Ovary (tissue), 9 donors: Measurements from ENCODE around the gene UBE2G1. TPM values are rescaled to one million over a fixed set of nuclear protein-coding genes. Genes with fewer than 3 reads are reported as not detected.

Experiments used
- DNase-seq, 5 donors: peaks; one replicate each; pipeline ENCODE4 v3.0.0-alpha.2; 2019 to 2020
- H3K27ac ChIP-seq, 2 donors: fragments of 200-600 bp; one replicate each; pipeline versions ENCODE4 v1.5.1 to v1.8.0; 2019 to 2022
- H3K27me3 ChIP-seq: fragments of 200-600 bp; one replicate; pipeline ENCODE4 v1.8.0; 2022
- H3K36me3 ChIP-seq: fragments of 200-600 bp; sonication (generic); one replicate; pipeline ENCODE4 v1.5.1; 2019
- H3K4me1 ChIP-seq: one replicate; pipeline ENCODE4 v1.8.1; 2013; ENCODE audit warnings: mild to moderate bottlenecking, moderate library complexity; ENCODE audit not compliant: insufficient read depth
- H3K4me3 ChIP-seq: fragments of 200-600 bp; sonication (generic); one replicate; pipeline ENCODE4 v1.5.1; 2017
- H3K9me3 ChIP-seq, 2 donors: fragments of 200-600 bp in 1 of 2; sonication (generic) in 1 of 2; one replicate each; pipeline versions ENCODE4 v1.5.1 to v1.8.1; 2013 to 2019; ENCODE audit warnings: mild to moderate bottlenecking in 1 of 2, moderate library complexity in 1 of 2
- CTCF ChIP-seq, 3 donors: fragments of 450-650 bp in 2 of 3; fragments of 200-600 bp in 1 of 3; IDR thresholded peaks; one replicate each; pipeline versions ENCODE4 v1.5.1 to v1.8.0; 2016 to 2022; ENCODE audit warnings: antibody characterized with exemption in 3 of 3, mild to moderate bottlenecking in 1 of 3
- EP300 ChIP-seq: sonication (generic); formaldehyde crosslinking; IDR thresholded peaks from one replicate; pipeline ENCODE4 v1.6.1; 2017; ENCODE audit warnings: antibody characterized with exemption
- POLR2A ChIP-seq: fragments of 450-650 bp; IDR thresholded peaks from one replicate; pipeline ENCODE4 v1.6.1; 2017; ENCODE audit warnings: antibody characterized with exemption, mild to moderate bottlenecking, moderate library complexity
- WGBS, 3 donors: extraction: QIAGEN DNeasy Blood & Tissue Kit in 1 of 3; methylation state at CpG; one replicate each; pipeline versions ENCODE4 v1.1.5 to v1.1.7; 2013 to 2017; 5-methylcytosine and 5-hydroxymethylcytosine counted together
- intact Hi-C, 4 donors: fragments of 100-400 bp; cut with DNase I; formaldehyde crosslinking; loops; one replicate each; pipeline versions ENCODE4 v1.11.0 to v1.15.1; 2022 to 2023
- polyA plus RNA-seq, 2 donors: library from polyadenylated mRNA; stranded (reverse); fragments of 200-250 nt in 1 of 2; fragments of 350-450 nt in 1 of 2; fragmentation: Illumina TruSeq in 1 of 2; extraction: RNeasy Lipid Tissue Mini Kit (QIAGEN cat#74804) in 1 of 2; gene quantifications; one replicate each; pipeline ENCODE4 v1.2.3, GENCODE V29; 2013 to 2014
- total RNA-seq, 7 donors: library from RNA; depleted of rRNA in 2 of 7; stranded (reverse); fragments of >200 nt in 2 of 7; fragmentation: NEBNext Ultra II Directional in 3 of 7; extraction: Animal tissue kit (Norgen Biotek cat#: 25700) in 3 of 7; gene quantifications; one replicate each; pipeline versions ENCODE4 v1.1.0 to v1.2.4, GENCODE V29; 2016 to 2023
- donor health status: DM: no; HTN: no; CAD: no; lungs with moderate emphysema.
- donor health status: DM: no; HTN: no; CAD: no.
- donor health status: Bipolar disorder and iron deficiency.
- donor health status: DM: yes; HTN: yes; CAD: no.
- donor health status: DM: no; HTN: no; CAD: no.
- donor health status: DM: yes; HTN: yes; CAD: no.

Gene UBE2G1
- total and polyA plus RNA-seq, 9 donors, result 12.4 to 50.7 (median 36.5) TPM

- Histone ChIP-seq H3K4me3 (no peak overlapping the region), H3K27ac (no peak overlapping the region)
- intact Hi-C loops, result no loop called here
Observed at GRCh38 chr17:4405038-4405669, 38.7 kb upstream of the UBE2G1 start.

GRCh38 chr17:4397840-4398239 is 31.4 kb upstream of the UBE2G1 start:
- TF ChIP-seq EP300 (no peak), POLR2A (no peak), CTCF (IDR thresholded peaks at IDR 0.05) (no peak)
- no peaks in the 10 kb centered on the region for H3K36me3 ChIP-seq
- 90 to 93% (median 92%) methylated on average over 6 of the region's 6 CpGs for WGBS, 3 donors
- no peak overlapping the region for H3K27ac ChIP-seq
- H3K27me3 ChIP-seq, result no peaks in the 10 kb centered on the region
- no peak for DNase-seq
- H3K9me3 ChIP-seq, result no peaks in the 10 kb centered on the region
- intact Hi-C loops, result no loop called here
- H3K4me3 ChIP-seq, result no peak overlapping the region
- H3K4me1 ChIP-seq, result no peaks in the 10 kb centered on the region

More at GRCh38 chr17:4405038-4405669, 38.7 kb upstream of the UBE2G1 start:
- Histone ChIP-seq H3K27me3 (no peaks in the 10 kb centered on the region), H3K4me1 (no peaks in the 10 kb centered on the region), H3K36me3 (no peaks in the 10 kb centered on the region), H3K9me3 (no peaks in the 10 kb centered on the region)
- no peak for DNase-seq
- TF ChIP-seq EP300 (no peak), CTCF (IDR thresholded peaks at IDR 0.05) (no peak), POLR2A (no peak)
- WGBS, 3 donors, result 85 to 88% (median 88%) methylated on average over 7 of the region's 7 CpGs

GRCh38 chr17:4395111-4395478 is 28.6 kb upstream of the UBE2G1 start:
- Histone ChIP-seq H3K4me3 (no peak overlapping the region), H3K27me3 (no peaks in the 10 kb centered on the region), H3K27ac (no peak overlapping the region), H3K9me3 (no peaks in the 10 kb centered on the region), H3K4me1 (no peaks in the 10 kb centered on the region), H3K36me3 (no peaks in the 10 kb centered on the region)
- TF ChIP-seq CTCF (IDR thresholded peaks at IDR 0.05), result no peak
- no peak for TF ChIP-seq EP300
- no peak for TF ChIP-seq POLR2A
- 78 to 83% (median 80%) methylated on average over 3 of the region's 3 CpGs for WGBS, 3 donors
- DNase-seq, result no peak
- intact Hi-C loops, result no loop called here

DNA sequence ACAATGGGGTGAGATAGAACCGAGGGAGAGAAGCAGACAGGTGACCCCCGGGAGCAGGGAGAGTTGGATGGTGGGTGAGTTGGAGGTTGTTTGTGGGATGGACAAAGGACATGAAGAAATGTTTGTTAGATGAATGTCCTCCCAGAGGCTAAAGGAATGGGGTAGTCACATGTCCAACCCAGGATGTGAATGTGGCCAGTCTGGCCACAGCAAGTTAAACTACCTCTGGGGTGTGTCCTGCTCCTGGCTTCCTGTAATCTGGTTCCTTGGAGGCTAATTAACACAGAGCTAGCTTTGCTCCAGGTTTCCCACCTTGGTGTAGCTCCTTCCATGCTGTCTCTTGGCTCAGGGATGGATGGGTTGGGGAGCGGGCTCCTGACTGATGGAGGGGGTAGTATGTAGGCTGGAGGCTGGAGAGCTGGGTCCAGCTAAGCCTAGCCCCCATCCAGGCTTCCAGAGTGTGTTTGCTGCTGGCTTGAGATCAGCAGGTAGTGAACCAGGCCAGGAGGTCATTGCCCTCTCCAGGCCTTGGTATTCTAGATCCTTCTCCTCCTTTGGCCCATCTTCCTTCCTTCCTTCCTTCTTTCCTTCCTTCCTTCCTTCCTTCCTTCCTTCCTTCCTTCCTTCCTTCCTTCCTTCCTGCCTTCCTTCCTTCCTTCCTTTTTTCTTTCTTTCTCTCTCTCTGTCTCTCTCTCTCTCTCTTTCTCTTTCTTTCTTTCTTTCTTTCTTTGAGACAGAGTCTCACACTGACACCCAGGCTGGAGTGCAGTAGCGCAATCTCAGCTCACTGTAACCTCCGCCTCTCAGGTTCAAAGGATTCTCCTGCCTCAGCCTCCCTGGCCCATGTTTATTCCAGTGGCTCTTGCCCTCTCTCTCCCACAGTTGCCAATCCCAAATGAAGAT is 28.0 kb upstream of the UBE2G1 start:
- intact Hi-C loops, result no loop called here
- TF ChIP-seq EP300 (no peak), POLR2A (no peak), CTCF (IDR thresholded peaks at IDR 0.05) (no peak)
- no peak for DNase-seq
- no peaks in the 10 kb centered on the region for H3K4me1 ChIP-seq
- H3K4me3 ChIP-seq, result no peak overlapping the region
- H3K9me3 ChIP-seq, result no peaks in the 10 kb centered on the region
- no peaks in the 10 kb centered on the region for H3K36me3 ChIP-seq
- no peaks in the 10 kb centered on the region for H3K27me3 ChIP-seq
- 83 to 91% (median 90%) methylated on average over 5 of the region's 5 CpGs for WGBS, 3 donors
- no peak overlapping the region for H3K27ac ChIP-seq
